HEK293T (cell line): ENCODE data around the gene NRG3.

Experiments used
- CTCF ChIA-PET: fragments of 350-600 bp; formaldehyde crosslinking; extraction: SDS; loops from one replicate; lab custom pipeline; 2021; ENCODE audit warnings: antibody characterized with exemption, inconsistent platforms; lab: Yijun Ruan, JAX
- POLR2A ChIA-PET: fragments of 350-600 bp; formaldehyde crosslinking; extraction: SDS; loops from one replicate; lab custom pipeline; 2020; ENCODE audit warnings: antibody characterized with exemption, inconsistent platforms; lab: Yijun Ruan, JAX
- DNase-seq: peaks from one replicate; pipeline ENCODE4 v3.0.0; 2012; ENCODE audit warnings: mixed read lengths; ENCODE audit errors: extremely low spot score
- ARNT ChIP-seq: fragments of 450-650 bp; IDR thresholded peaks from 2 replicates; pipeline ENCODE4 v1.6.1; 2017; ENCODE audit warnings: mild to moderate bottlenecking
- BHLHE40 ChIP-seq: fragments of 450-650 bp; IDR thresholded peaks from 2 replicates; pipeline ENCODE4 v1.6.1; 2016; ENCODE audit warnings: mild to moderate bottlenecking, moderate library complexity, borderline replicate concordance
- CTBP1 ChIP-seq: fragments of 450-650 bp; IDR thresholded peaks from 2 replicates; pipeline ENCODE4 v1.6.1; 2016; ENCODE audit warnings: borderline replicate concordance
- ELF4 ChIP-seq: fragments of 450-650 bp; IDR thresholded peaks from 2 replicates; pipeline ENCODE4 v1.6.1; 2017; ENCODE audit warnings: antibody characterized with exemption
- FOXA1 ChIP-seq: fragments of 450-650 bp; IDR thresholded peaks from 2 replicates; pipeline ENCODE4 v1.6.1; 2016; ENCODE audit warnings: mild to moderate bottlenecking
- FOXK2 ChIP-seq: fragments of 450-650 bp; IDR thresholded peaks from 2 replicates; pipeline ENCODE4 v1.6.1; 2016; ENCODE audit warnings: mild to moderate bottlenecking
- FOXM1 ChIP-seq: fragments of 450-650 bp; IDR thresholded peaks from 2 replicates; pipeline ENCODE4 v1.6.1; 2017; ENCODE audit warnings: mild to moderate bottlenecking, borderline replicate concordance
- HDGF ChIP-seq: fragments of 450-650 bp; IDR thresholded peaks from 2 replicates; pipeline ENCODE4 v1.6.1; 2017; ENCODE audit warnings: antibody characterized with exemption, borderline replicate concordance
- L3MBTL2 ChIP-seq: fragments of 450-650 bp; conservative IDR thresholded peaks from 2 replicates; pipeline ENCODE4 v1.6.1; 2016; ENCODE audit warnings: mild to moderate bottlenecking
- LEF1 ChIP-seq: fragments of 450-650 bp; IDR thresholded peaks from 2 replicates; pipeline ENCODE4 v1.6.1; 2017; ENCODE audit warnings: mild to moderate bottlenecking, borderline replicate concordance
- NFRKB ChIP-seq: fragments of 450-650 bp; IDR thresholded peaks from 2 replicates; pipeline ENCODE4 v1.6.1; 2016; ENCODE audit warnings: mild to moderate bottlenecking, moderate library complexity
- PKNOX1 ChIP-seq: fragments of 450-650 bp; IDR thresholded peaks from 2 replicates; pipeline ENCODE4 v1.6.1; 2016
- SP1 ChIP-seq: fragments of 450-650 bp; IDR thresholded peaks from 2 replicates; pipeline ENCODE4 v1.6.1; 2017
- SUZ12 ChIP-seq: fragments of 450-650 bp; IDR thresholded peaks from 2 replicates; pipeline ENCODE4 v1.6.1; 2016; ENCODE audit warnings: mild to moderate bottlenecking
- TARDBP ChIP-seq: fragments of 450-650 bp; IDR thresholded peaks from 2 replicates; pipeline ENCODE4 v1.6.1; 2016
- ZNF384 ChIP-seq: fragments of 450-650 bp; IDR thresholded peaks from 2 replicates; pipeline ENCODE4 v1.6.1; 2016

Gene NRG3

GRCh38 chr10:82880776-82881290, 1005.8 kb downstream of the NRG3 start:
- ChIA-PET POLR2A (no interaction called here), CTCF (no interaction called here)
- no peak for DNase-seq
- TF ChIP-seq PKNOX1 (no peak), FOXK2 (no peak), ZNF384 (no peak), BHLHE40 (no peak), LEF1 (no peak), SP1 (no peak), NFRKB (no peak), ARNT (no peak), L3MBTL2 (no peak), FOXA1 (no peak), TARDBP (no peak)

- POLR2A ChIA-PET, result no interaction called here
- CTCF ChIA-PET, result no interaction called here
- DNase-seq, result no peak
- TF ChIP-seq ELF4, result no peak
- TF ChIP-seq TARDBP, result no peak
- no peak for TF ChIP-seq ZNF384
- TF ChIP-seq FOXM1, result no peak
- TF ChIP-seq FOXK2, result no peak
Measured at GRCh38 chr10:82882722-82883121, 1007.7 kb downstream of the NRG3 start.

- POLR2A ChIA-PET, result no interaction called here
- TF ChIP-seq CTBP1, result no peak
- no peak for TF ChIP-seq LEF1
- TF ChIP-seq FOXA1, result no peak
- TF ChIP-seq HDGF, result no peak
- no peak for TF ChIP-seq ZNF384
- no peak for TF ChIP-seq ELF4
- no peak for TF ChIP-seq PKNOX1
- CTCF ChIA-PET, result no interaction called here
- no peak for DNase-seq
Measured at GRCh38 chr10:82883603-82884002, 1008.6 kb downstream of the NRG3 start.

GRCh38 chr10:82887488-82887887, 1012.5 kb downstream of the NRG3 start:
- CTCF ChIA-PET, result no interaction called here
- no peak for TF ChIP-seq SP1
- no peak for TF ChIP-seq FOXK2
- no peak for TF ChIP-seq NFRKB
- no peak for TF ChIP-seq HDGF
- TF ChIP-seq L3MBTL2, result no peak
- no peak for TF ChIP-seq BHLHE40
- TF ChIP-seq SUZ12, result no peak
- TF ChIP-seq PKNOX1, result no peak
- TF ChIP-seq FOXA1, result no peak
- TF ChIP-seq ARNT, result no peak
- TF ChIP-seq TARDBP, result no peak
- TF ChIP-seq ELF4, result no peak
- no peak for TF ChIP-seq CTBP1
- TF ChIP-seq ZNF384, result no peak
- TF ChIP-seq FOXM1, result no peak
- TF ChIP-seq LEF1, result no peak
- POLR2A ChIA-PET, result no interaction called here
- no peak for DNase-seq

- no peak for DNase-seq
- POLR2A ChIA-PET, result no interaction called here
- CTCF ChIA-PET, result no interaction called here
- TF ChIP-seq ELF4 (no peak), NFRKB (no peak), SP1 (no peak), ARNT (no peak), HDGF (no peak)
Measured at GRCh38 chr10:82888809-82889455, 1013.9 kb downstream of the NRG3 start.

- ChIA-PET POLR2A (no interaction called here), CTCF (no interaction called here)
- TF ChIP-seq SUZ12, result no peak
- TF ChIP-seq CTBP1, result no peak
- TF ChIP-seq ZNF384, result no peak
- no peak for TF ChIP-seq ELF4
- TF ChIP-seq HDGF, result no peak
- no peak for TF ChIP-seq BHLHE40
- TF ChIP-seq SP1, result no peak
- no peak for TF ChIP-seq LEF1
- no peak for TF ChIP-seq PKNOX1
- TF ChIP-seq L3MBTL2, result no peak
- TF ChIP-seq NFRKB, result no peak
- no peak for TF ChIP-seq ARNT
- TF ChIP-seq FOXA1, result no peak
- TF ChIP-seq FOXM1, result no peak
- no peak for TF ChIP-seq TARDBP
- TF ChIP-seq FOXK2, result no peak
- no peak for DNase-seq
Measured at GRCh38 chr10:82889728-82890127, 1014.7 kb downstream of the NRG3 start.
